K562 (cell line): ENCODE measurements around the gene MRPL44. TPM values are rescaled to one million over a fixed set of nuclear protein-coding genes. Genes with fewer than 3 reads are reported as not detected.

Experiments
- ATAC-seq: fragments of 200-7000 bp; cut with Tn5 transposase; 3 replicates; pipeline ENCODE4 v1.9.1; 2020; ENCODE audit warnings: moderate library complexity
- BruUV-seq: library from RNA; stranded (reverse); fragments of 400-500 nt; replicated peaks from 2 replicates; lab custom pipeline; 2021; lab: Mats Ljungman, UMichigan
- CTCF ChIA-PET: fragments of 300-600 bp; formaldehyde crosslinking; extraction: SDS; loops from one replicate; lab custom pipeline; 2021; ENCODE audit warnings: low intra/inter-chr PET ratio; lab: Yijun Ruan, JAX
- POLR2A ChIA-PET: fragments of 300-600, 350-650 bp; sonication (Branson Sonifier 250); formaldehyde crosslinking; extraction: SDS; loops from one replicate; lab custom pipeline; 2021; ENCODE audit warnings: antibody characterized with exemption, inconsistent platforms; lab: Yijun Ruan, JAX
- DNase-seq, 4 experiments: peaks; one replicate each; pipeline versions ENCODE4 v3.0.0 to v3.0.0-alpha.2; 2011 to 2018; ENCODE audit warnings: low spot score in 3 of 4, mixed read lengths in 3 of 4; ENCODE audit errors: extremely low read depth in 1 of 4
- FAIRE-seq: peaks from 2 replicates; lab custom pipeline; 2011; peaks lifted over from hg19 to GRCh38; lab: Jason Lieb, UNC
- H2AFZ ChIP-seq: 2 replicates; pipeline ENCODE4 v1.6.0; 2011; ENCODE audit warnings: low read depth, low read length, control low read depth, inconsistent platforms
- H3K27ac ChIP-seq: fragments of 200-600 bp; 3 replicates; pipeline ENCODE4 v1.8.0; 2011; ENCODE audit warnings: low read depth, mild to moderate bottlenecking, control low read depth, inconsistent platforms, low read length, moderate library complexity, mixed read lengths; ENCODE audit errors: extremely low read depth
- H3K27me3 ChIP-seq, 2 experiments: fragments of 300-600 bp in 1 of 2; 2 replicates in 1 of 2; 3 replicates in 1 of 2; pipeline versions ENCODE4 v1.6.0 to v1.8.0; 2011; ENCODE audit warnings: inconsistent platforms in 2 of 2, low read length in 2 of 2, mild to moderate bottlenecking in 1 of 2, mixed read lengths in 1 of 2, moderate library complexity in 1 of 2; ENCODE audit not compliant: control insufficient read depth in 2 of 2, insufficient read depth in 2 of 2
- H3K36me3 ChIP-seq: fragments of 300-600 bp; 3 replicates; pipeline ENCODE4 v1.8.0; 2011; ENCODE audit warnings: mild to moderate bottlenecking, low read length, inconsistent platforms; ENCODE audit not compliant: control insufficient read depth, insufficient read depth
- H3K4me1 ChIP-seq, 2 experiments: fragments of 200-600 bp in 1 of 2; replicated peaks in 1 of 2; 2 replicates in 1 of 2; 3 replicates in 1 of 2; pipeline versions ENCODE4 v1.5.1 to v1.8.0; 2011; ENCODE audit warnings: inconsistent platforms in 2 of 2, low read length in 2 of 2, mild to moderate bottlenecking in 1 of 2, mixed read lengths in 1 of 2, moderate library complexity in 1 of 2; ENCODE audit not compliant: control insufficient read depth in 2 of 2, insufficient read depth in 2 of 2
- H3K4me2 ChIP-seq: 2 replicates; pipeline ENCODE4 v1.6.1; 2011; ENCODE audit warnings: low read length, control low read depth, inconsistent platforms, mixed read lengths; ENCODE audit not compliant: insufficient read depth
- H3K4me3 ChIP-seq: fragments of 200-600 bp; sonication (generic), shearing (Covaris generic); 2 replicates; pipeline ENCODE4 v1.5.1; 2016; ENCODE audit warnings: control low read depth, inconsistent platforms
- H3K79me2 ChIP-seq: fragments of 200-600 bp; 3 replicates; pipeline ENCODE4 v1.8.0; 2011; ENCODE audit warnings: low read length, inconsistent platforms; ENCODE audit not compliant: control insufficient read depth, insufficient read depth
- H3K9ac ChIP-seq, 2 experiments: 2 replicates each; pipeline versions ENCODE4 v1.6.0 to v1.6.1; 2011; ENCODE audit warnings: low read depth in 2 of 2, low read length in 2 of 2, control low read depth in 1 of 2, inconsistent platforms in 1 of 2, mild to moderate bottlenecking in 1 of 2, mixed read lengths in 1 of 2; ENCODE audit not compliant: insufficient read depth in 1 of 2
- H3K9me1 ChIP-seq: one replicate; pipeline ENCODE4 v1.6.0; 2011; ENCODE audit warnings: inconsistent platforms, mild to moderate bottlenecking, low read length, moderate library complexity; ENCODE audit not compliant: control insufficient read depth, insufficient read depth
- H3K9me3 ChIP-seq: replicated peaks from 2 replicates; pipeline ENCODE4 v1.5.1; 2011; ENCODE audit warnings: low read depth, low read length, inconsistent platforms; ENCODE audit not compliant: control insufficient read depth, insufficient read depth
- H4K20me1 ChIP-seq: replicated peaks from 2 replicates; pipeline ENCODE4 v1.6.1; 2011; ENCODE audit warnings: low read length, inconsistent platforms, mixed read lengths; ENCODE audit not compliant: control insufficient read depth, insufficient read depth
- ARID1B ChIP-seq: fragments of 450-650 bp; IDR thresholded peaks from 2 replicates; pipeline ENCODE4 v1.6.1; 2016; ENCODE audit warnings: antibody characterized with exemption, mild to moderate bottlenecking, inconsistent platforms
- ATF7 ChIP-seq: fragments of 450-650 bp; IDR thresholded peaks from 2 replicates; pipeline ENCODE4 v1.7.1; 2014; ENCODE audit warnings: mild to moderate bottlenecking, moderate library complexity
- BMI1 ChIP-seq: fragments of 150-350 bp; IDR thresholded peaks from 2 replicates; pipeline ENCODE4 v1.6.1; 2014; ENCODE audit warnings: low read length
- FOXJ3 ChIP-seq: sonication (generic); formaldehyde crosslinking; IDR thresholded peaks from 2 replicates; pipeline ENCODE4 v1.4.0; 2020; ENCODE audit warnings: mild to moderate bottlenecking, missing genetic modification reagents
- HEY1 ChIP-seq: fragments of 250-450 bp; sonication (Bioruptor Pico); IDR thresholded peaks from 2 replicates; pipeline ENCODE4 v1.5.0; 2020; ENCODE audit warnings: mild to moderate bottlenecking, moderate library complexity, borderline replicate concordance
- JUNB ChIP-seq: fragments of 450-650 bp; formaldehyde crosslinking; conservative IDR thresholded peaks from 2 replicates; pipeline ENCODE4 v1.4.0; 2020; ENCODE audit warnings: mild to moderate bottlenecking
- KDM4B ChIP-seq, 2 experiments: fragments of 450-650 bp in 1 of 2; sonication (generic) in 1 of 2; IDR thresholded peaks; 2 replicates each; pipeline ENCODE4 v1.6.1; 2016 to 2017; ENCODE audit warnings: borderline replicate concordance in 2 of 2, antibody characterized with exemption in 1 of 2, low read depth in 1 of 2, mild to moderate bottlenecking in 1 of 2
- MEIS2 ChIP-seq: fragments of 450-650 bp; IDR thresholded peaks from 2 replicates; pipeline ENCODE4 v1.6.1; 2014; ENCODE audit warnings: mild to moderate bottlenecking; ENCODE audit not compliant: partially characterized antibody
- NFATC3 ChIP-seq: fragments of 450-650 bp; IDR thresholded peaks from 2 replicates; pipeline ENCODE4 v1.6.1; 2017; ENCODE audit warnings: mild to moderate bottlenecking
- PTRF ChIP-seq: fragments of 450-650 bp; IDR thresholded peaks from 2 replicates; pipeline ENCODE4 v1.6.1; 2016; ENCODE audit warnings: mild to moderate bottlenecking, missing genetic modification characterization, missing compliant biosample characterization
- SIN3B ChIP-seq: fragments of 450-650 bp; IDR thresholded peaks from 2 replicates; pipeline ENCODE4 v1.6.1; 2017; ENCODE audit warnings: low read depth, mild to moderate bottlenecking, moderate library complexity
- SMARCB1 ChIP-seq: IDR thresholded peaks from 2 replicates; pipeline ENCODE4 v1.6.1; 2011; ENCODE audit warnings: improper control_type of control experiment, low read depth; ENCODE audit not compliant: insufficient read length
- TAF1 ChIP-seq: IDR thresholded peaks from 2 replicates; pipeline ENCODE4 v1.6.1; 2011; ENCODE audit warnings: mild to moderate bottlenecking, low read length, moderate library complexity; ENCODE audit not compliant: insufficient read depth, control insufficient read depth, severe bottlenecking; ENCODE audit errors: extremely low read depth
- ZFP1 ChIP-seq: fragments of 450-650 bp; formaldehyde crosslinking; IDR thresholded peaks from 2 replicates; pipeline ENCODE4 v1.4.0; 2020; ENCODE audit warnings: mild to moderate bottlenecking, mixed read lengths
- ZNF274 ChIP-seq: IDR thresholded peaks from 2 replicates; pipeline ENCODE4 v1.6.1; 2011; ENCODE audit warnings: low read depth, mild to moderate bottlenecking, low read length, moderate library complexity, borderline replicate concordance
- ZNF444 ChIP-seq: fragments of 250-450 bp; sonication (Bioruptor Pico); IDR thresholded peaks from 2 replicates; pipeline ENCODE4 v1.4.0; 2020; ENCODE audit warnings: mild to moderate bottlenecking, moderate library complexity
- ZNF57 ChIP-seq: fragments of 450-650 bp; formaldehyde crosslinking; IDR thresholded peaks from 2 replicates; pipeline ENCODE4 v1.4.0; 2020; ENCODE audit warnings: mild to moderate bottlenecking, moderate library complexity
- ZNF766 ChIP-seq: fragments of 200-800 bp; sonication (Bioruptor generic); conservative IDR thresholded peaks from 2 replicates; pipeline ENCODE4 v1.6.1; 2016; ENCODE audit warnings: missing genetic modification characterization, missing compliant biosample characterization
- WGBS: fragments of 100-300 bp; shearing (Covaris generic); methylation state at CpG from one replicate; pipeline ENCODE4 v1.1.6; 2016; ENCODE audit warnings: low coverage, mixed read lengths; ENCODE audit not compliant: insufficient coverage; ENCODE audit errors: missing lambda C conversion rate; 5-methylcytosine and 5-hydroxymethylcytosine counted together
- in situ Hi-C: fragments of 300-500 bp; cut with MboI; formaldehyde crosslinking; loops from 4 replicates; pipeline ENCODE4 v1.15.0; 2018; ENCODE audit warnings: inconsistent platforms, mixed read lengths
- intact Hi-C: fragments of 100-400 bp; cut with micrococcal nuclease; formaldehyde crosslinking; loops from 2 replicates; pipeline ENCODE4 v1.14.2; 2022
- polyA plus RNA-seq, 8 experiments: library from polyadenylated mRNA; depleted of rRNA in 4 of 8; stranded (reverse) in 5 of 8; unstranded in 3 of 8; fragments of >200 nt; fragmentation: Nextera tagmentation in 2 of 8; fragmentation: Illumina TruSeq in 1 of 8; extraction: Ambion mirVana in 2 of 8; extraction: Trizol in 1 of 8; gene quantifications; 2 replicates each; pipeline versions ENCODE4 v1.2.1 to v1.2.3, GENCODE V29; 2011 to 2014; ENCODE audit warnings: inconsistent platforms in 1 of 8, missing spikeins in 1 of 8
- total RNA-seq, 7 experiments: library from RNA; depleted of rRNA in 6 of 7; stranded (reverse); fragments of >200 nt in 6 of 7; fragmentation: Illumina TruSeq in 2 of 7; extraction: Trizol in 2 of 7; gene quantifications; 2 replicates each; pipeline versions ENCODE4 v1.2.1 to v1.2.3, GENCODE V29; 2011 to 2021; ENCODE audit warnings: low replicate concordance in 1 of 7
- TF ChIP-seq, protein P1 (sequence below): sonication (generic); formaldehyde crosslinking; IDR thresholded peaks from 2 replicates; pipeline ENCODE4 v1.8.1; 2022; ENCODE audit warnings: missing genetic modification reagents
- TF ChIP-seq, protein P2 (sequence below): fragments of 450-650 bp; IDR thresholded peaks from 2 replicates; pipeline ENCODE4 v1.6.1; 2016; ENCODE audit warnings: borderline replicate concordance

MRPL44 gene
- total and polyA plus RNA-seq, 9 of the 15 experiments (the other 6 are each of a cell fraction or from before 2014, with no cell fraction given) = 10.4 to 26.0 (median 20.2) TPM

DNA sequence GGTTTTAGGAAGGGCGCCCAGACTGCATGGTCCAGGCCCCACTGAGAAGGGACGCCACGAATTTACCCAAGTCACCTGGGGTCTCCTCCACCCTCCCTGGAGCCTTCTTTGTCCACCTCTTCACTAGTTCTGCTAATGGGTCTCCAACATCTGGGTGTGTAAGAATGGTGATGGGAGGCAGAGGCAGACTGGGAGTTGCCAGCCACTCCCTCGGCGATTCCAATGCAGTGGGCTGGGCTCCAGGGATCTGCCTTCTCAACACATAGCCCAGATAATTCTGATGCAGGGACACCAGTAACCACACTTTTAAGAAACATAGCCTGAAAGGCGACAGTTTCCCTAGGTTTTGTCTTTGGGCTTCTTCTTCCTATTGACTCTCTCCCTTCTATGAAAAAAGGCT is 39.1 kb downstream of the MRPL44 start:
- H2AFZ ChIP-seq = 0 out of 2 replicates have a peak overlapping the region, but pooled peaks have one; percentile 19
- H3K9ac ChIP-seq = no peak overlapping the region
- no peak overlapping the region; the same call in 1 of the 2 replicates for H3K4me2 ChIP-seq
- POLR2A ChIA-PET = interaction anchor here (0.6 kb wide), 1 partner anchor 11 kb away, joined by 3 read pairs; no protein-coding TSS in a partner anchor
- WGBS = 16% methylated on average over 5 of the region's 6 CpGs
- no peak for FAIRE-seq
- H3K4me3 ChIP-seq = no peak overlapping the region
- H4K20me1 ChIP-seq = no peaks in the 10 kb centered on the region
- intact Hi-C loops (loop anchor here (10.0 kb wide), 1 partner anchor 148 kb away; no protein-coding TSS in a partner anchor), in situ Hi-C loops (loop anchor here (10.0 kb wide), 1 partner anchor 288 kb away; no protein-coding TSS in a partner anchor)
- no peaks in the 10 kb centered on the region for H3K9me3 ChIP-seq
- peaks cover 0 to 12% of the 10 kb centered on the region in 2 experiments; a peak in 2 of 5 replicates for H3K4me1 ChIP-seq
- H3K27ac ChIP-seq = no peak overlapping the region
- no peaks in the 10 kb centered on the region for H3K36me3 ChIP-seq
- no TSS peak for BruUV-seq
- H3K79me2 ChIP-seq = no peaks in the 10 kb centered on the region
- peak; percentile 8; the same call in 2 of the 3 replicates for ATAC-seq
- TF ChIP-seq ZNF274 (no peak), MEIS2 (no peak), NFATC3 (no peak), SMARCB1 (no peak), FOXJ3 (CRISPR knock-in tag) (no peak), TAF1 (no peak), ATF7 (no peak), ARID1B (no peak), PTRF (no peak), KDM4B (IDR thresholded peaks at IDR 0.05; ENCODE audit: borderline replicate concordance in 2 of 2, low read depth in 1 of 2) (no peak), ZFP1 (CRISPR knock-in tag) (no peak), ZNF444 (CRISPR knock-in tag) (no peak), HEY1 (CRISPR knock-in tag) (no peak), BMI1 (no peak), ZNF766 (CRISPR knock-in tag) (no peak), JUNB (CRISPR knock-in tag) (no peak), ZNF57 (CRISPR knock-in tag) (no peak), SIN3B (no peak)
- TF ChIP-seq, protein P1, sequence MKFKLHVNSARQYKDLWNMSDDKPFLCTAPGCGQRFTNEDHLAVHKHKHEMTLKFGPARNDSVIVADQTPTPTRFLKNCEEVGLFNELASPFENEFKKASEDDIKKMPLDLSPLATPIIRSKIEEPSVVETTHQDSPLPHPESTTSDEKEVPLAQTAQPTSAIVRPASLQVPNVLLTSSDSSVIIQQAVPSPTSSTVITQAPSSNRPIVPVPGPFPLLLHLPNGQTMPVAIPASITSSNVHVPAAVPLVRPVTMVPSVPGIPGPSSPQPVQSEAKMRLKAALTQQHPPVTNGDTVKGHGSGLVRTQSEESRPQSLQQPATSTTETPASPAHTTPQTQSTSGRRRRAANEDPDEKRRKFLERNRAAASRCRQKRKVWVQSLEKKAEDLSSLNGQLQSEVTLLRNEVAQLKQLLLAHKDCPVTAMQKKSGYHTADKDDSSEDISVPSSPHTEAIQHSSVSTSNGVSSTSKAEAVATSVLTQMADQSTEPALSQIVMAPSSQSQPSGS = no peak
- TF ChIP-seq, protein P2, sequence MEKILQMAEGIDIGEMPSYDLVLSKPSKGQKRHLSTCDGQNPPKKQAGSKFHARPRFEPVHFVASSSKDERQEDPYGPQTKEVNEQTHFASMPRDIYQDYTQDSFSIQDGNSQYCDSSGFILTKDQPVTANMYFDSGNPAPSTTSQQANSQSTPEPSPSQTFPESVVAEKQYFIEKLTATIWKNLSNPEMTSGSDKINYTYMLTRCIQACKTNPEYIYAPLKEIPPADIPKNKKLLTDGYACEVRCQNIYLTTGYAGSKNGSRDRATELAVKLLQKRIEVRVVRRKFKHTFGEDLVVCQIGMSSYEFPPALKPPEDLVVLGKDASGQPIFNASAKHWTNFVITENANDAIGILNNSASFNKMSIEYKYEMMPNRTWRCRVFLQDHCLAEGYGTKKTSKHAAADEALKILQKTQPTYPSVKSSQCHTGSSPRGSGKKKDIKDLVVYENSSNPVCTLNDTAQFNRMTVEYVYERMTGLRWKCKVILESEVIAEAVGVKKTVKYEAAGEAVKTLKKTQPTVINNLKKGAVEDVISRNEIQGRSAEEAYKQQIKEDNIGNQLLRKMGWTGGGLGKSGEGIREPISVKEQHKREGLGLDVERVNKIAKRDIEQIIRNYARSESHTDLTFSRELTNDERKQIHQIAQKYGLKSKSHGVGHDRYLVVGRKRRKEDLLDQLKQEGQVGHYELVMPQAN = no peak
- DNase-seq = no peak
- H3K27me3 ChIP-seq = peaks cover 5 to 23% of the 10 kb centered on the region in 2 experiments; a peak in 4 of 5 replicates
- CTCF ChIA-PET = no interaction called here
- H3K9me1 ChIP-seq = no peaks in the 10 kb centered on the region
